Left lung (tissue), 10 donors: ENCODE data around the gene DAB2IP. TPM values are rescaled to one million over a fixed set of nuclear protein-coding genes. Genes with fewer than 3 reads are reported as not detected.

Experiments
- ATAC-seq: fragments of 200-7000 bp; cut with Tn5 transposase; one replicate; pipeline ENCODE4 v1.9.1; 2020; ENCODE audit warnings: moderate library complexity
- DNase-seq, 4 donors: peaks; one replicate each; pipeline ENCODE4 v3.0.0-alpha.2; 2013 to 2020
- H3K27ac ChIP-seq, 2 donors: fragments of 200-600 bp; sonication (generic) in 1 of 2; one replicate each; pipeline versions ENCODE4 v1.5.0 to v1.8.0; 2020 to 2021
- H3K27me3 ChIP-seq, 2 donors: fragments of 200-600 bp; sonication (generic) in 1 of 2; one replicate each; pipeline versions ENCODE4 v1.5.0 to v1.8.0; 2020 to 2021
- H3K36me3 ChIP-seq, 2 donors: fragments of 200-600 bp; sonication (generic) in 1 of 2; one replicate each; pipeline versions ENCODE4 v1.5.0 to v1.8.0; 2020 to 2021
- H3K4me1 ChIP-seq, 2 donors: fragments of 200-600 bp; one replicate each; pipeline ENCODE4 v1.8.0; 2021
- H3K4me3 ChIP-seq, 2 donors: fragments of 200-600 bp; sonication (generic) in 1 of 2; one replicate each; pipeline versions ENCODE4 v1.5.0 to v1.8.0; 2020 to 2021; ENCODE audit warnings: mild to moderate bottlenecking in 1 of 2
- H3K9me3 ChIP-seq, 2 donors: fragments of 200-600 bp; sonication (generic) in 1 of 2; one replicate each; pipeline versions ENCODE4 v1.5.0 to v1.8.0; 2020 to 2021
- intact Hi-C, 2 donors: fragments of 100-400 bp; cut with DNase I; formaldehyde crosslinking; loops; one replicate each; pipeline versions ENCODE4 v1.11.2 to v1.14.2; 2022
- polyA plus RNA-seq, 6 donors: library from polyadenylated mRNA; unstranded; fragments of 120-200 nt; gene quantifications; one replicate each; pipeline ENCODE4 v1.2.1, GENCODE V29; 2013; ENCODE audit not compliant: insufficient read length in 6 of 6
- total RNA-seq, 2 donors: library from RNA; stranded (reverse); fragmentation: NEBNext Ultra II Directional; extraction: Animal tissue kit (Norgen Biotek cat#: 25700); gene quantifications; one replicate each; pipeline ENCODE4 v1.2.1, GENCODE V29; 2021
- TF ChIP-seq, protein P1 (sequence below), 2 donors: fragments of 200-600 bp; sonication (generic) in 1 of 2; IDR thresholded peaks; one replicate each; pipeline versions ENCODE4 v1.5.0 to v1.8.0; 2021; ENCODE audit warnings: antibody characterized with exemption in 2 of 2
- donor health status: DM: no; HTN: yes; CAD: no.
- donor health status: DM: no; HTN: no; CAD: no.

The DAB2IP gene
- total and polyA plus RNA-seq, 8 donors: 25.0 to 53.4 (median 34.6) TPM

- intact Hi-C loops: no loop called here
- Histone ChIP-seq H3K36me3 (no peaks in the 10 kb centered on the region), H3K4me3 (peak overlapping the region; percentile 34 to 44), H3K27me3 (peaks cover 0 to 35% of the 10 kb centered on the region in 2 donors), H3K4me1 (peaks cover 29 to 79% of the 10 kb centered on the region in 2 donors), H3K27ac (peak overlapping the region; percentile 86 to 89), H3K9me3 (no peaks in the 10 kb centered on the region)
- DNase-seq (peak in 1 of 4 donors; percentile 78), ATAC-seq (peak; percentile 88)
- TF ChIP-seq, protein P1, sequence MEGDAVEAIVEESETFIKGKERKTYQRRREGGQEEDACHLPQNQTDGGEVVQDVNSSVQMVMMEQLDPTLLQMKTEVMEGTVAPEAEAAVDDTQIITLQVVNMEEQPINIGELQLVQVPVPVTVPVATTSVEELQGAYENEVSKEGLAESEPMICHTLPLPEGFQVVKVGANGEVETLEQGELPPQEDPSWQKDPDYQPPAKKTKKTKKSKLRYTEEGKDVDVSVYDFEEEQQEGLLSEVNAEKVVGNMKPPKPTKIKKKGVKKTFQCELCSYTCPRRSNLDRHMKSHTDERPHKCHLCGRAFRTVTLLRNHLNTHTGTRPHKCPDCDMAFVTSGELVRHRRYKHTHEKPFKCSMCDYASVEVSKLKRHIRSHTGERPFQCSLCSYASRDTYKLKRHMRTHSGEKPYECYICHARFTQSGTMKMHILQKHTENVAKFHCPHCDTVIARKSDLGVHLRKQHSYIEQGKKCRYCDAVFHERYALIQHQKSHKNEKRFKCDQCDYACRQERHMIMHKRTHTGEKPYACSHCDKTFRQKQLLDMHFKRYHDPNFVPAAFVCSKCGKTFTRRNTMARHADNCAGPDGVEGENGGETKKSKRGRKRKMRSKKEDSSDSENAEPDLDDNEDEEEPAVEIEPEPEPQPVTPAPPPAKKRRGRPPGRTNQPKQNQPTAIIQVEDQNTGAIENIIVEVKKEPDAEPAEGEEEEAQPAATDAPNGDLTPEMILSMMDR (IDR thresholded peaks at IDR 0.05): no peak
Measured at GRCh38 chr9:121736934-121737462, 85.6 kb downstream of the DAB2IP start.

- H3K27me3 ChIP-seq: peaks cover 0 to 35% of the 10 kb centered on the region in 2 donors
- peak overlapping the region in 1 of 2 donors; percentile 44 for H3K4me3 ChIP-seq
- ATAC-seq (no peak), DNase-seq (no peak)
- peaks cover 26 to 80% of the 10 kb centered on the region in 2 donors for H3K4me1 ChIP-seq
- H3K36me3 ChIP-seq: no peaks in the 10 kb centered on the region
- H3K27ac ChIP-seq: peak overlapping the region; percentile 86 to 89
- TF ChIP-seq, protein P1 (IDR thresholded peaks at IDR 0.05): no peak
- no peaks in the 10 kb centered on the region for H3K9me3 ChIP-seq
- intact Hi-C loops: no loop called here
Measured at GRCh38 chr9:121737481-121737931, 86.1 kb downstream of the DAB2IP start.

- ATAC-seq (no peak), DNase-seq (no peak)
- H3K9me3 ChIP-seq: no peaks in the 10 kb centered on the region
- peaks cover 0 to 35% of the 10 kb centered on the region in 2 donors for H3K27me3 ChIP-seq
- peak overlapping the region in 1 of 2 donors; percentile 44 for H3K4me3 ChIP-seq
- TF ChIP-seq, protein P1 (IDR thresholded peaks at IDR 0.05): no peak
- no peaks in the 10 kb centered on the region for H3K36me3 ChIP-seq
- peak overlapping the region; percentile 86 to 89 for H3K27ac ChIP-seq
- H3K4me1 ChIP-seq: peaks cover 31 to 78% of the 10 kb centered on the region in 2 donors
- intact Hi-C loops: no loop called here
Measured at GRCh38 chr9:121738411-121738810, 87.0 kb downstream of the DAB2IP start.

- Histone ChIP-seq H3K27ac (peak overlapping the region; percentile 86 to 89), H3K36me3 (no peaks in the 10 kb centered on the region), H3K4me3 (peak overlapping the region in 1 of 2 donors; percentile 44), H3K27me3 (peaks cover 0 to 35% of the 10 kb centered on the region in 2 donors), H3K9me3 (no peaks in the 10 kb centered on the region), H3K4me1 (peaks cover 31 to 81% of the 10 kb centered on the region in 2 donors)
- intact Hi-C loops: no loop called here
- TF ChIP-seq, protein P1 (IDR thresholded peaks at IDR 0.05): no peak
- DNase-seq (peak in 1 of 4 donors; percentile 55), ATAC-seq (peak; percentile 1)
Measured at GRCh38 chr9:121738968-121739367, 87.5 kb downstream of the DAB2IP start.

- Histone ChIP-seq H3K27me3 (peaks cover 0 to 30% of the 10 kb centered on the region in 2 donors), H3K4me1 (peaks cover 33 to 84% of the 10 kb centered on the region in 2 donors), H3K9me3 (no peaks in the 10 kb centered on the region), H3K36me3 (no peaks in the 10 kb centered on the region), H3K27ac (peak overlapping the region in 1 of 2 donors; percentile 20), H3K4me3 (no peak overlapping the region)
- ATAC-seq (no peak), DNase-seq (no peak)
- TF ChIP-seq, protein P1 (IDR thresholded peaks at IDR 0.05): no peak
- intact Hi-C loops: no loop called here
Measured at GRCh38 chr9:121739971-121740370, 88.5 kb downstream of the DAB2IP start.
